ENCODE measurements around the gene COPS7B. TPM values are rescaled to one million over a fixed set of nuclear protein-coding genes. Genes with fewer than 3 reads are reported as not detected.

COPS7B gene
- total and polyA plus RNA-seq, 4 donors = 8.7 to 13.5 (median 10.3) TPM

DNA sequence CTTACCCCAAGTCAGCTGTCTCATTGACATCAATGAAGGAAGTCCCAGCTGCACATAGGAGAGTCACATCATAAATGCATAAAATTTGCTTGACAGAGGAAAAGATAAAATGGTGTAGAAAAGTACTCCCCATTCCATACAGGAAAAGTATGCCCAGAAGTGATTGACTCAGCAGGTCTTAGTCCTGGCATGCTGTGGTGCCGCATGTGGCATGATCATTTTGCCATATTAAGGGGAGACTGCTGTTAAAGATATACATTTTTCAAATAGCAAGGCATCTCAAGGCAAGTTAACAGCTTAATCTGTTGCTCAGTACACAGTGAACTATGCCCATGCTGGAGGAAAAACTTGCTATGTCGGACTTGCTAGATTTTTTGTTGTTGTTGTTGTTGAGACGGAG lies 8.1 kb downstream of the COPS7B start:
- Histone ChIP-seq H3K27ac (ENCODE audit: low read depth in 1 of 2, low read length in 2 of 2) (no peak overlapping the region), H3K9me3 (ENCODE audit: control insufficient read depth in 4 of 4, low read length in 3 of 4) (no peaks in the 10 kb centered on the region), H3K27me3 (ENCODE audit: control insufficient read depth in 4 of 4, insufficient read depth in 4 of 4, low read length in 3 of 4) (no peaks in the 10 kb centered on the region), H3K4me3 (ENCODE audit: low read depth in 1 of 3, low read length in 3 of 3) (no peak overlapping the region), H3K4me1 (ENCODE audit: control insufficient read depth in 4 of 4, insufficient read depth in 4 of 4, low read length in 3 of 4) (peaks cover 0 to 13% (median 9%) of the 10 kb centered on the region in 4 donors), H3K9ac (ENCODE audit: low read depth in 1 of 2, low read length in 2 of 2) (no peak overlapping the region), H3K36me3 (ENCODE audit: control insufficient read depth in 4 of 4, insufficient read depth in 3 of 4, low read depth in 1 of 4, low read length in 3 of 4) (peaks cover 13 to 52% (median 33%) of the 10 kb centered on the region in 4 donors)
- WGBS = 98% methylated on average over 3 of the region's 3 CpGs
- DNase-seq (ENCODE audit: low spot score) = no peak
- TF ChIP-seq JUND (IDR thresholded peaks at IDR 0.05) = no peak
- no peak for TF ChIP-seq RXRA (IDR thresholded peaks at IDR 0.05)
- TF ChIP-seq YY1 (IDR thresholded peaks at IDR 0.05) = no peak
- TF ChIP-seq HNF4G (IDR thresholded peaks at IDR 0.05) = no peak
- no peak for TF ChIP-seq FOXA2 (IDR thresholded peaks at IDR 0.05)
- no peak for TF ChIP-seq GABPA (IDR thresholded peaks at IDR 0.05 in 1 of 2, conservative IDR thresholded peaks at IDR 0.05 in 1 of 2)
- TF ChIP-seq TAF1 (conservative IDR thresholded peaks at IDR 0.05) = no peak
- TF ChIP-seq, protein P1, sequence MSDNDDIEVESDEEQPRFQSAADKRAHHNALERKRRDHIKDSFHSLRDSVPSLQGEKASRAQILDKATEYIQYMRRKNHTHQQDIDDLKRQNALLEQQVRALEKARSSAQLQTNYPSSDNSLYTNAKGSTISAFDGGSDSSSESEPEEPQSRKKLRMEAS (IDR thresholded peaks at IDR 0.05) = no peak
- no peak for TF ChIP-seq EGR1 (IDR thresholded peaks at IDR 0.05; ENCODE audit: low read depth in 2 of 2)
- TF ChIP-seq, protein P2, sequence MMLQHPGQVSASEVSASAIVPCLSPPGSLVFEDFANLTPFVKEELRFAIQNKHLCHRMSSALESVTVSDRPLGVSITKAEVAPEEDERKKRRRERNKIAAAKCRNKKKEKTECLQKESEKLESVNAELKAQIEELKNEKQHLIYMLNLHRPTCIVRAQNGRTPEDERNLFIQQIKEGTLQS (IDR thresholded peaks at IDR 0.05) = no peak
- TF ChIP-seq, protein P3, sequence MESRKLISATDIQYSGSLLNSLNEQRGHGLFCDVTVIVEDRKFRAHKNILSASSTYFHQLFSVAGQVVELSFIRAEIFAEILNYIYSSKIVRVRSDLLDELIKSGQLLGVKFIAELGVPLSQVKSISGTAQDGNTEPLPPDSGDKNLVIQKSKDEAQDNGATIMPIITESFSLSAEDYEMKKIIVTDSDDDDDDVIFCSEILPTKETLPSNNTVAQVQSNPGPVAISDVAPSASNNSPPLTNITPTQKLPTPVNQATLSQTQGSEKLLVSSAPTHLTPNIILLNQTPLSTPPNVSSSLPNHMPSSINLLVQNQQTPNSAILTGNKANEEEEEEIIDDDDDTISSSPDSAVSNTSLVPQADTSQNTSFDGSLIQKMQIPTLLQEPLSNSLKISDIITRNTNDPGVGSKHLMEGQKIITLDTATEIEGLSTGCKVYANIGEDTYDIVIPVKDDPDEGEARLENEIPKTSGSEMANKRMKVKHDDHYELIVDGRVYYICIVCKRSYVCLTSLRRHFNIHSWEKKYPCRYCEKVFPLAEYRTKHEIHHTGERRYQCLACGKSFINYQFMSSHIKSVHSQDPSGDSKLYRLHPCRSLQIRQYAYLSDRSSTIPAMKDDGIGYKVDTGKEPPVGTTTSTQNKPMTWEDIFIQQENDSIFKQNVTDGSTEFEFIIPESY (IDR thresholded peaks at IDR 0.05) = no peak
- TF ChIP-seq, protein P4, sequence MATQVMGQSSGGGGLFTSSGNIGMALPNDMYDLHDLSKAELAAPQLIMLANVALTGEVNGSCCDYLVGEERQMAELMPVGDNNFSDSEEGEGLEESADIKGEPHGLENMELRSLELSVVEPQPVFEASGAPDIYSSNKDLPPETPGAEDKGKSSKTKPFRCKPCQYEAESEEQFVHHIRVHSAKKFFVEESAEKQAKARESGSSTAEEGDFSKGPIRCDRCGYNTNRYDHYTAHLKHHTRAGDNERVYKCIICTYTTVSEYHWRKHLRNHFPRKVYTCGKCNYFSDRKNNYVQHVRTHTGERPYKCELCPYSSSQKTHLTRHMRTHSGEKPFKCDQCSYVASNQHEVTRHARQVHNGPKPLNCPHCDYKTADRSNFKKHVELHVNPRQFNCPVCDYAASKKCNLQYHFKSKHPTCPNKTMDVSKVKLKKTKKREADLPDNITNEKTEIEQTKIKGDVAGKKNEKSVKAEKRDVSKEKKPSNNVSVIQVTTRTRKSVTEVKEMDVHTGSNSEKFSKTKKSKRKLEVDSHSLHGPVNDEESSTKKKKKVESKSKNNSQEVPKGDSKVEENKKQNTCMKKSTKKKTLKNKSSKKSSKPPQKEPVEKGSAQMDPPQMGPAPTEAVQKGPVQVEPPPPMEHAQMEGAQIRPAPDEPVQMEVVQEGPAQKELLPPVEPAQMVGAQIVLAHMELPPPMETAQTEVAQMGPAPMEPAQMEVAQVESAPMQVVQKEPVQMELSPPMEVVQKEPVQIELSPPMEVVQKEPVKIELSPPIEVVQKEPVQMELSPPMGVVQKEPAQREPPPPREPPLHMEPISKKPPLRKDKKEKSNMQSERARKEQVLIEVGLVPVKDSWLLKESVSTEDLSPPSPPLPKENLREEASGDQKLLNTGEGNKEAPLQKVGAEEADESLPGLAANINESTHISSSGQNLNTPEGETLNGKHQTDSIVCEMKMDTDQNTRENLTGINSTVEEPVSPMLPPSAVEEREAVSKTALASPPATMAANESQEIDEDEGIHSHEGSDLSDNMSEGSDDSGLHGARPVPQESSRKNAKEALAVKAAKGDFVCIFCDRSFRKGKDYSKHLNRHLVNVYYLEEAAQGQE (IDR thresholded peaks at IDR 0.05) = no peak
- no peak for TF ChIP-seq SP1 (IDR thresholded peaks at IDR 0.05)
- no peak for TF ChIP-seq FOXA1 (IDR thresholded peaks at IDR 0.05)
- TF ChIP-seq RAD21 (IDR thresholded peaks at IDR 0.05) = no peak
- TF ChIP-seq NR2F2 (IDR thresholded peaks at IDR 0.05) = no peak
- TF ChIP-seq, protein P5, sequence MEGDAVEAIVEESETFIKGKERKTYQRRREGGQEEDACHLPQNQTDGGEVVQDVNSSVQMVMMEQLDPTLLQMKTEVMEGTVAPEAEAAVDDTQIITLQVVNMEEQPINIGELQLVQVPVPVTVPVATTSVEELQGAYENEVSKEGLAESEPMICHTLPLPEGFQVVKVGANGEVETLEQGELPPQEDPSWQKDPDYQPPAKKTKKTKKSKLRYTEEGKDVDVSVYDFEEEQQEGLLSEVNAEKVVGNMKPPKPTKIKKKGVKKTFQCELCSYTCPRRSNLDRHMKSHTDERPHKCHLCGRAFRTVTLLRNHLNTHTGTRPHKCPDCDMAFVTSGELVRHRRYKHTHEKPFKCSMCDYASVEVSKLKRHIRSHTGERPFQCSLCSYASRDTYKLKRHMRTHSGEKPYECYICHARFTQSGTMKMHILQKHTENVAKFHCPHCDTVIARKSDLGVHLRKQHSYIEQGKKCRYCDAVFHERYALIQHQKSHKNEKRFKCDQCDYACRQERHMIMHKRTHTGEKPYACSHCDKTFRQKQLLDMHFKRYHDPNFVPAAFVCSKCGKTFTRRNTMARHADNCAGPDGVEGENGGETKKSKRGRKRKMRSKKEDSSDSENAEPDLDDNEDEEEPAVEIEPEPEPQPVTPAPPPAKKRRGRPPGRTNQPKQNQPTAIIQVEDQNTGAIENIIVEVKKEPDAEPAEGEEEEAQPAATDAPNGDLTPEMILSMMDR (IDR thresholded peaks at IDR 0.05; ENCODE audit: low read depth, low read length, missing input control) = no peak
- TF ChIP-seq HNF4A (conservative IDR thresholded peaks at IDR 0.05) = no peak
